Muscle of arm (tissue), 12 donors: ENCODE data around the gene CLCNKB. TPM values are rescaled to one million over a fixed set of nuclear protein-coding genes. Genes with fewer than 3 reads are reported as not detected.

Experiments used
- DNase-seq: peaks from one replicate; pipeline ENCODE4 v3.0.0-alpha.2; 2013
- polyA plus RNA-seq, 12 donors: library from polyadenylated mRNA; unstranded; fragments of 120-200 nt; gene quantifications; one replicate each; pipeline ENCODE4 v1.2.1, GENCODE V29; 2013; ENCODE audit not compliant: insufficient read length in 12 of 12

Gene CLCNKB
- polyA plus RNA-seq, 12 donors = 0.13 to 0.66 (median 0.21) TPM; not detected in 4

DNA sequence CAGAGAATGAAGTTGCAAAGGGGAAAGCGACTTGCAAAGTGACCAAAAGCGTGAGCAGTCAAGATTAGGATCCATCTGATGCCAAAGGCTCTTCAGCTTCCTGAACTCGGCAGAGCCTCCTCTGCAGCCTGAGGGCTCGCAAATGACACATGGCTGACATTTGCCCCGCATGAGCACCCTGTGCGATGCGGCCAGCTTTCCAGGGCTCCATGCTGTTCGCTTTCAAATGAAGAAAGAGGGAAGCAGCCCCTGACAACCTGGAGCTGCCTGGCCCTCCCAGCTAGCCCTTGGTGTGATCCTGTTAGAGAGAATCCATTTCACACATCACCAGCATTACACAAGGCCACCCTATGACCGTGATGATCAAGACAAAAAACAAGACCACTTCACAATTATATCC is 50.0 kb downstream of the CLCNKB start:
- no peak for DNase-seq

DNA sequence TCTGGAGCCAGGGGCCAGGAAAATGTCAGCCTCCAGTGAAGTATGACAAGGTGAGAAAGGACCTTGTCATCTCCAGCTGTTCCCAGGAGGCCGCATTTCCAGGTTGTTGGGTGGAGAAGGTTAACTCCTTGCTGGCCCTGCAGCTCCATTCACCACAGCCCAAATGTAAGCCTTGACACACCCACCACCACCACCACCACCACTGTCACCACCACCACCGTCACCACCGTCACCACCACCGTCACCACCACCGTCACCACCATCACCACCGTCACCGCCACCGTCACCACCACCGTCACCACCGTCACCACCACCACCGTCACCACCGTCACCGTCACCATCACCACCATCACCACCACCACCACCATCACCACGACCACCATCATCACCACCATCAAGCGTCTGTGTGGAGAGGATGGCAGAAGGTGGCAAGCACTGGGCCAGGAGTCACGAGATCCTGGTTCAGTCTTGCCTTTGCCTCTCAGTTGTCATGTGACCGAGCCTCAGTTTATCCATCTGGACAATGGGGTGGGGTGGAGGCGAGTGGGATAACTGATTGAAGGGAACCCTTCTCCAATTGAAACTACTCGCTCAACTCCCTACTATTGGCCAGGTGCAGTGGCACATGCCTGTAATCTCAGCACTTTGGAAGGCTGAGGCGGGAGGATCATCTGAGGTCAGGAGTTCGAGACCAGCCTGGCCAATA is 51.0 kb downstream of the CLCNKB start:
- no peak for DNase-seq

DNA sequence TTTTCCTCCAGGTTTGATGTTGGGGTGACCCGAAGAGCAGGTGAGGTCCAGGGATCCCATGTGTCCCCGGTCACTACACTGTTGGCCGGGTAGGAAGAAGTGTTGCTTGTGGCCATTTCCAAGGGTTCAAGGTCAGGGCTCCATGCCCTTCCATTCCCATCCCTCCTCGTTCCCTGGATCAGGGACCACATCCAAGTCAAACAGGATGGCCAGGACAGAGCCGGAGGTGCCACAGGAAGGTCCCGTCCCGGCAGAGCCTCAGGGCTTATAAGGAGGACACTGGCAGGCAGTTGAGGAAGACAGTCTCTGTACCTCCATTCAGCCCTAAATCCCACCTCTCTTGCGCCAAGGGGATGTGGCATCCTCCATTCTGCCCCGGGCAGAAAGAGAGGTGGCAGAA is 51.9 kb downstream of the CLCNKB start:
- DNase-seq = no peak

DNA sequence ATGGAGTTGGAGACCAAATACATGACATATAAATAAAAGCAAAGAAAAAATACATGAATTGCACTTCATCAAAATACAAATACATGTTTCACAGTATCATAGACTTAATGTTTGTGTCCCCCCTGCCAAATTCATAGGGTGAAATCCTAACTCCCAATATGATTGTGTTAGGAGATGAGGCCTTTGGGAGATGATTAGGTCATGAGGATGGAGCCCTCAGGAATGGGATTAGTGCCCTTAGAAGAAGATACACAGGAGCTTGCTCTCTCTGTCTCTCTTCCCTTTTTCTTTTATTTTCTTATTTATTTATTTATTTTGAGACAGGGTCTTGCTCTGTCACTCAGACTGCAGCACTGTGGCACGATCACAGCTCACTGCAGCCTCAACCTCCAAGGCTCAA is 55.8 kb downstream of the CLCNKB start:
- DNase-seq = no peak

DNA sequence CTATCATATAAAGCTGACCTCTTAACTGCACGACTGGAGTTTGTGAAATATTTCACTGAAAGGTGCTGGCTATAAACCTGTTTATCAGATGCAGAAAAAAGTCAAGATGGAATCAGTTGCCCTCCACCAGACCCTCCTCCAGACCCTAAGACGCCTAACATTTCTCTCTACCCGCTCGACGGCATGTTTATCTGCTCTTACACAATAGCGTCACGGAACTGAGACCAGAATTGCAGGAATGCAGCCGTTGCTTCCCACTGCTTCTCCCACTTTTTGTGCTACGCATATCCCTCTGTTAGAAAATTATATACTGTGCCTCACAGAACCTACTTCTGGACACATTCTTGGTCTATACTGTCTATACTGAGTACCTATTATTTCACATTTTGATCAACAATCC is 58.0 kb downstream of the CLCNKB start:
- no peak for DNase-seq

Other genes starting within 250 kb of the CLCNKB start
- 1 to 10 TPM in 5 of 12 donors, under 1 TPM in 5, not detected in 2; 0.31 to 1.9 (median 1.1) TPM for gene UQCRHL, start 236.1 kb upstream of the CLCNKB start, polyA plus RNA-seq
- 10 to 100 TPM in 11 of 12 donors, not detected in 1; 31.7 to 75.5 (median 34.6) TPM for gene SPEN, start 196.1 kb upstream of the CLCNKB start, polyA plus RNA-seq
- 10 to 100 TPM in 11 of 12 donors, not detected in 1; 17.9 to 32.1 (median 22.4) TPM for gene ZBTB17, start 67.7 kb upstream of the CLCNKB start, polyA plus RNA-seq
- under 1 TPM in 2 of 12 donors, not detected in 10; 0.05 to 0.07 TPM for gene SRARP, start 39.5 kb upstream of the CLCNKB start, polyA plus RNA-seq
- gene HSPB7, start 25.7 kb upstream of the CLCNKB start, polyA plus RNA-seq = 100 to 1,000 TPM in 7 of 12 donors, 10 to 100 TPM in 4, not detected in 1; 57.9 to 237 (median 114) TPM
- gene CLCNKA, start 21.7 kb upstream of the CLCNKB start, polyA plus RNA-seq = 1 to 10 TPM in 5 of 12 donors, under 1 TPM in 5, not detected in 2; 0.30 to 1.7 (median 1.0) TPM
- 1 to 10 TPM in 1 of 12 donors, under 1 TPM in 6, not detected in 5; 0.07 to 1.0 (median 0.25) TPM for gene FAM131C, start 29.9 kb downstream of the CLCNKB start, polyA plus RNA-seq
- 10 to 100 TPM in 2 of 12 donors, 1 to 10 TPM in 9, not detected in 1; 4.3 to 15.3 (median 6.5) TPM for gene EPHA2, start 112.3 kb downstream of the CLCNKB start, polyA plus RNA-seq
- gene ARHGEF19, start 168.9 kb downstream of the CLCNKB start, polyA plus RNA-seq = 10 to 100 TPM in 2 of 12 donors, 1 to 10 TPM in 8, not detected in 2; 1.6 to 28.6 (median 2.7) TPM
- 1 to 10 TPM in 10 of 12 donors, not detected in 2; 1.0 to 4.4 (median 2.1) TPM for gene CPLANE2, start 193.4 kb downstream of the CLCNKB start, polyA plus RNA-seq